Liver (tissue), 3 donors: ENCODE data around the gene UBE2D2.

Source experiments
- ATF3 ChIP-seq: IDR thresholded peaks from 2 replicates; pipeline ENCODE4 v1.6.1; 2016; ENCODE audit warnings: antibody characterized with exemption
- CTCF ChIP-seq: fragments of 150-350 bp; IDR thresholded peaks from 2 replicates; pipeline ENCODE4 v1.5.1; 2017; ENCODE audit warnings: improper control_type of control experiment, low read depth, low read length; ENCODE audit not compliant: missing input control
- EGR1 ChIP-seq, 2 donors: IDR thresholded peaks; 2 replicates each; pipeline ENCODE4 v1.6.1; 2016 to 2018; ENCODE audit warnings: antibody characterized with exemption in 2 of 2, low read depth in 2 of 2
- HNF4A ChIP-seq, 2 donors: conservative IDR thresholded peaks; 2 replicates each; pipeline ENCODE4 v1.6.1; 2016; ENCODE audit warnings: antibody characterized with exemption in 2 of 2, mild to moderate bottlenecking in 2 of 2
- HNF4G ChIP-seq: IDR thresholded peaks from 2 replicates; pipeline ENCODE4 v1.6.1; 2016; ENCODE audit warnings: antibody characterized with exemption
- MAX ChIP-seq: IDR thresholded peaks from 2 replicates; pipeline ENCODE4 v1.6.1; 2016; ENCODE audit warnings: antibody characterized with exemption
- REST ChIP-seq: IDR thresholded peaks from 2 replicates; pipeline ENCODE4 v1.6.1; 2016; ENCODE audit warnings: antibody characterized with exemption, mild to moderate bottlenecking
- RXRA ChIP-seq, 2 donors: IDR thresholded peaks; 2 replicates each; pipeline ENCODE4 v1.6.1; 2017 to 2018; ENCODE audit warnings: antibody characterized with exemption in 2 of 2, mild to moderate bottlenecking in 1 of 2
- SP1 ChIP-seq: IDR thresholded peaks from 2 replicates; pipeline ENCODE4 v1.6.1; 2018; ENCODE audit warnings: antibody characterized with exemption, mild to moderate bottlenecking
- TAF1 ChIP-seq: conservative IDR thresholded peaks from 2 replicates; pipeline ENCODE4 v1.6.1; 2016; ENCODE audit warnings: antibody characterized with exemption, mild to moderate bottlenecking
- YY1 ChIP-seq: IDR thresholded peaks from 2 replicates; pipeline ENCODE4 v1.6.1; 2016; ENCODE audit warnings: antibody characterized with exemption, mild to moderate bottlenecking
- donor health status: healthy.
- donor health status: healthy.

GRCh38 chr5:139651853-139652787 is 91.0 kb downstream of the UBE2D2 start:
- TF ChIP-seq CTCF: no peak
- no peak for TF ChIP-seq REST
- TF ChIP-seq RXRA (IDR thresholded peaks at IDR 0.05): no peak
- no peak for TF ChIP-seq ATF3
- no peak for TF ChIP-seq EGR1 (IDR thresholded peaks at IDR 0.05; ENCODE audit: low read depth in 2 of 2)
- TF ChIP-seq HNF4G: no peak
- TF ChIP-seq SP1: no peak
- TF ChIP-seq MAX: no peak
- no peak for TF ChIP-seq HNF4A (conservative IDR thresholded peaks at IDR 0.05)
- TF ChIP-seq YY1: no peak
- TF ChIP-seq TAF1: no peak
